Measurements from ENCODE around the gene KIF20A. TPM values are rescaled to one million over a fixed set of nuclear protein-coding genes. Genes with fewer than 3 reads are reported as not detected.

The KIF20A gene
- total RNA-seq, 6 experiments from 2014 or later = 0.55 to 3.3 (median 1.1) TPM

DNA sequence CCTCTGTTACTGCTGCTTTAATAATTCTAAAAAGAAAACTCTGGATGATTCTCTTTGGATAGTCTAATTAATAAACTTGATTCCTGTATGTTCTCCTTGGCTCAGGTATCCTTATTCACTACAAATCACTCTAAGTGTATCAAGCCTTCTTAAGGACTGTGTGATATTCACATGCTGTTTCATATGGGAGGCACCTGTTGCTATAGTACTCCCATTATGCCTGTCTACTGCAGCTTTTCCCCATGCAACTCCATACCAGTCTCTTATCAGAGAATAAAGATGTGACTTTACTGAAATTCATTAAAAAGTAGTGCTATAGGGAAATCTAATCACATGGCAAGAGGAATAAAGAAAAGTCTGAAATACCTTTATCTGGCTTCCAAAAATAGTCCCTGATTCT is 15.2 kb upstream of the KIF20A start:
- intact Hi-C loops (cut with DNase I) = no loop called here
- TF ChIP-seq, protein P1, sequence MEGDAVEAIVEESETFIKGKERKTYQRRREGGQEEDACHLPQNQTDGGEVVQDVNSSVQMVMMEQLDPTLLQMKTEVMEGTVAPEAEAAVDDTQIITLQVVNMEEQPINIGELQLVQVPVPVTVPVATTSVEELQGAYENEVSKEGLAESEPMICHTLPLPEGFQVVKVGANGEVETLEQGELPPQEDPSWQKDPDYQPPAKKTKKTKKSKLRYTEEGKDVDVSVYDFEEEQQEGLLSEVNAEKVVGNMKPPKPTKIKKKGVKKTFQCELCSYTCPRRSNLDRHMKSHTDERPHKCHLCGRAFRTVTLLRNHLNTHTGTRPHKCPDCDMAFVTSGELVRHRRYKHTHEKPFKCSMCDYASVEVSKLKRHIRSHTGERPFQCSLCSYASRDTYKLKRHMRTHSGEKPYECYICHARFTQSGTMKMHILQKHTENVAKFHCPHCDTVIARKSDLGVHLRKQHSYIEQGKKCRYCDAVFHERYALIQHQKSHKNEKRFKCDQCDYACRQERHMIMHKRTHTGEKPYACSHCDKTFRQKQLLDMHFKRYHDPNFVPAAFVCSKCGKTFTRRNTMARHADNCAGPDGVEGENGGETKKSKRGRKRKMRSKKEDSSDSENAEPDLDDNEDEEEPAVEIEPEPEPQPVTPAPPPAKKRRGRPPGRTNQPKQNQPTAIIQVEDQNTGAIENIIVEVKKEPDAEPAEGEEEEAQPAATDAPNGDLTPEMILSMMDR (IDR thresholded peaks at IDR 0.05) = no peak
- TF ChIP-seq POLR2A (IDR thresholded peaks at IDR 0.05) = no peak
- H3K36me3 ChIP-seq = peaks cover 12 to 99% (median 65%) of the 10 kb centered on the region in 4 donors
- H3K9me3 ChIP-seq = no peaks in the 10 kb centered on the region
- no peak overlapping the region for H3K4me3 ChIP-seq
- DNase-seq = no peak
- H3K27me3 ChIP-seq = no peaks in the 10 kb centered on the region
- H3K4me1 ChIP-seq = no peaks in the 10 kb centered on the region
- no peak overlapping the region for H3K27ac ChIP-seq
- no peak for ATAC-seq

DNA sequence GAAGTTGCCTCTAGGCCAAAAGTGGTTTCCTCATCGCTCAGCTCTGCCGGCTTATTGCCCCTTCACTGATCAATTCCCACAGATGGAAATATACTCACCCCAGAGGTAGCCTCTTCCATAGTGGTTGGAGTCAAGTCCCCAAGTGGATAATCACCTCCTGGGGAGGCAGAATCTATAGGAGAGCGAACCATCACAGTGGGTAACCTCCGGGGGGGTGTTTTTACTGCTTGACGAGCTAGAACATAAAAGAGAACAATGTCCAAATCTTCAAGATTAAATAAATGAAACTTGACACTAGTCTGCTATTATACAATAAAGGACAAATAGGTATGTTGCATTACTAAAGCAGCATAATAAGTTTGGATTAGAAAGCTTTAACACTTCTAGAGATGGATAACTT is 9.8 kb upstream of the KIF20A start:
- WGBS (ENCODE audit: insufficient coverage, low coverage, low lambda C conversion rate, missing lambda C conversion rate) = 96% methylated on average over 5 of the region's 5 CpGs
- TF ChIP-seq POLR2A (IDR thresholded peaks at IDR 0.05) = no peak
- TF ChIP-seq, protein P1 (IDR thresholded peaks at IDR 0.05) = no peak
- no peaks in the 10 kb centered on the region for H3K9me3 ChIP-seq
- no peak overlapping the region for H3K4me3 ChIP-seq
- no peaks in the 10 kb centered on the region for H3K27me3 ChIP-seq
- H3K4me1 ChIP-seq = no peaks in the 10 kb centered on the region
- DNase-seq = no peak
- ATAC-seq = no peak
- H3K36me3 ChIP-seq = peaks cover 5 to 93% (median 57%) of the 10 kb centered on the region in 4 donors
- no peak overlapping the region for H3K27ac ChIP-seq
- intact Hi-C loops (cut with DNase I) = no loop called here

DNA sequence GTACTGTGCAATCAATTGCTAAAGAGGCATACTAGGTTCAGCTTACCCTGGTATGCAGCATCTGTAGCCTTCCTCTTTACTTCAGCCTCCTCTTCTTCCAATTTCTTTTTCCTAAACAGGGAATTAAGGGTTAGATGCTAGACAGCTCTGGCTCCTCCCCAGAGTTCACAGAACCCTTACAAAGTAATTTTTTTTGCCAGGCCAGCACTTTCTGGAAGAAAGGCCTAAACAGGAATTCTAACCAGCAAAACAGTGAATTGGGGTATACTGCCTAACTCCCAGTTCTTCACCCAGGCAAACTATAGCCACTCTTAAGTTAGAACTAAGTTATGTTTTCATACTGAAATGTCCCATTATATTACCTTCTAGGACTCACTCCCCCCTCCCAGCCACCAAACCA is 8.6 kb upstream of the KIF20A start:
- no peak overlapping the region for H3K27ac ChIP-seq
- TF ChIP-seq, protein P1 (IDR thresholded peaks at IDR 0.05) = no peak
- TF ChIP-seq POLR2A (IDR thresholded peaks at IDR 0.05) = no peak
- H3K36me3 ChIP-seq = peaks cover 5 to 93% (median 46%) of the 10 kb centered on the region in 4 donors
- no peaks in the 10 kb centered on the region for H3K4me1 ChIP-seq
- intact Hi-C loops (cut with DNase I) = no loop called here
- H3K9me3 ChIP-seq = no peaks in the 10 kb centered on the region
- ATAC-seq (no peak), DNase-seq (no peak)
- no peak overlapping the region for H3K4me3 ChIP-seq
- H3K27me3 ChIP-seq = no peaks in the 10 kb centered on the region

DNA sequence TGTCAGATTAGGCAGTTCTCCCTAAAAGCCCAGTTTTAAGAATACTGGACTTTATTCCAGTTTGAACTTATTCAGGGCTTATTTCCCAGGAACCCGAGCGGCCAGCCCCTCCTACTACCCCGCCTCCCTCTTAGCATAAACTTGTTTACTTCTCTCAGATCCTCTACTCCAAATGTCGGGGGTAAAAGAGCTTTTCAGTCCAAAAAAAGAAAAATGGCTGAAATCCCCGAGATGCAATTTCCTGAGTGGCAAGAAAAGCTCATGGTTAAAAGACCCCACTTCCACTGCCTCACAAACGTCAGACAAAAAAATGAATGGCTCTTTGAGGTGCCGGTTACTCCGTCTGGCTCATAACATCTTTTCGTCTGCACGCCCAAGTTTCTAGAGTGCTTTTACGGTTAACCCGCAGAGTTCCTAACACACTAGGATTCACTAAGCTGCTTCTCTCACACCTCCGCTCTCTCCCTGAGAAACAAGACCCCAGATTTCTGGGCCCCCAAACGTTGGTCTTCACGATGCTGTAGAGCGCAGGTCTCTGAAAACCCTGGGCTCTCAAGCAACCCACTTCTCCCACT is 884 bp upstream of the KIF20A start:
- Histone ChIP-seq H3K27ac (peak overlapping the region; percentile 74 to 87 (median 84)), H3K9me3 (no peaks in the 10 kb centered on the region), H3K4me3 (peak overlapping the region; percentile 84 to 89 (median 85)), H3K36me3 (peaks cover 0 to 30% (median 0%) of the 10 kb centered on the region in 4 donors), H3K4me1 (peaks cover 0 to 12% (median 5%) of the 10 kb centered on the region in 4 donors), H3K27me3 (no peaks in the 10 kb centered on the region)
- TF ChIP-seq, protein P1 (IDR thresholded peaks at IDR 0.05) = no peak
- TF ChIP-seq POLR2A (IDR thresholded peaks at IDR 0.05) = no peak
- intact Hi-C loops (cut with DNase I) = no loop called here
- WGBS (ENCODE audit: insufficient coverage, low coverage, low lambda C conversion rate, missing lambda C conversion rate) = under 1% methylated on average over 15 of the region's 16 CpGs
- ATAC-seq (peak; percentile 64 to 75 (median 70)), DNase-seq (peak; percentile 49 to 66 (median 64))

All from right lobe of liver (tissue), 6 donors.